CD14-positive monocyte (primary cell): Measurements from ENCODE around the gene OR8S1. TPM values are rescaled to one million over a fixed set of nuclear protein-coding genes. Genes with fewer than 3 reads are reported as not detected.

ENCODE experiments used
- DNase-seq, 3 donors: peaks; one replicate each; pipeline ENCODE4 v3.0.0-alpha.2; 2011 to 2022
- H2AFZ ChIP-seq: 2 replicates; pipeline ENCODE4 v1.6.0; 2012; ENCODE audit warnings: mild to moderate bottlenecking, low read depth, low read length, inconsistent platforms; ENCODE audit not compliant: insufficient read depth, poor library complexity, severe bottlenecking
- H3K27ac ChIP-seq, 2 donors: 1 replicate in 1 of 2; 2 replicates in 1 of 2; pipeline ENCODE4 v1.5.1; 2012 to 2013; ENCODE audit warnings: low read length in 2 of 2, control low read depth in 1 of 2, inconsistent platforms in 1 of 2, low read depth in 1 of 2, mild to moderate bottlenecking in 1 of 2
- H3K27me3 ChIP-seq, 2 donors: one replicate each; pipeline versions ENCODE4 v1.6.0 to v1.6.1; 2011 to 2013; ENCODE audit warnings: low read length in 2 of 2; ENCODE audit not compliant: control insufficient read depth in 2 of 2, insufficient read depth in 2 of 2
- H3K36me3 ChIP-seq, 2 donors: replicated peaks in 1 of 2; 1 replicate in 1 of 2; 2 replicates in 1 of 2; pipeline versions ENCODE4 v1.5.1 to v1.6.1; 2012 to 2013; ENCODE audit warnings: low read length in 2 of 2, control low read depth in 1 of 2, inconsistent platforms in 1 of 2, mild to moderate bottlenecking in 1 of 2; ENCODE audit not compliant: insufficient read depth in 2 of 2, control insufficient read depth in 1 of 2
- H3K4me1 ChIP-seq, 2 donors: 1 replicate in 1 of 2; 2 replicates in 1 of 2; pipeline versions ENCODE4 v1.5.1 to v1.6.1; 2012 to 2013; ENCODE audit warnings: low read length in 2 of 2, control low read depth in 1 of 2, inconsistent platforms in 1 of 2, mild to moderate bottlenecking in 1 of 2, moderate library complexity in 1 of 2; ENCODE audit not compliant: insufficient read depth in 2 of 2, control insufficient read depth in 1 of 2
- H3K4me2 ChIP-seq: replicated peaks from 2 replicates; pipeline ENCODE3; 2012; ENCODE audit warnings: low read length, moderate library complexity, mild to moderate bottlenecking; ENCODE audit not compliant: poor library complexity, severe bottlenecking; ENCODE audit errors: extremely low read depth
- H3K4me3 ChIP-seq, 3 experiments: fragments of 200-600 bp in 1 of 3; sonication (generic) in 1 of 3; replicated peaks in 1 of 3; 1 replicate in 2 of 3; 2 replicates in 1 of 3; pipeline ENCODE4 v1.5.1; 2011 to 2013; ENCODE audit warnings: low read length in 3 of 3, mild to moderate bottlenecking in 3 of 3, control low read depth in 2 of 3, low read depth in 2 of 3, inconsistent platforms in 1 of 3, moderate library complexity in 1 of 3
- H3K79me2 ChIP-seq: 2 replicates; pipeline ENCODE4 v1.6.0; 2012; ENCODE audit warnings: mild to moderate bottlenecking, control low read depth, inconsistent platforms, low read length, moderate library complexity; ENCODE audit not compliant: insufficient read depth
- H3K9ac ChIP-seq: 2 replicates; pipeline ENCODE4 v1.6.0; 2017; ENCODE audit warnings: low read length, mild to moderate bottlenecking; ENCODE audit not compliant: insufficient read depth, poor library complexity, severe bottlenecking
- H3K9me3 ChIP-seq, 2 donors: replicated peaks in 1 of 2; 1 replicate in 1 of 2; 2 replicates in 1 of 2; pipeline versions ENCODE4 v1.5.1 to v1.6.1; 2012 to 2013; ENCODE audit warnings: low read length in 2 of 2, control low read depth in 1 of 2; ENCODE audit not compliant: control insufficient read depth in 1 of 2, insufficient read depth in 1 of 2
- H4K20me1 ChIP-seq: 2 replicates; pipeline ENCODE4 v1.6.0; 2012; ENCODE audit warnings: mild to moderate bottlenecking, low read length, control low read depth, moderate library complexity; ENCODE audit not compliant: insufficient read depth
- H3K27ac Mint-ChIP-seq, 7 donors: one replicate each; pipeline ENCODE4 v1.8.0; 2020; ENCODE audit warnings: mild to moderate bottlenecking in 7 of 7, mixed read lengths in 7 of 7, moderate library complexity in 6 of 7, inconsistent platforms in 2 of 7
- H3K27me3 Mint-ChIP-seq, 3 donors: one replicate each; pipeline ENCODE4 v1.8.0; 2021 to 2022; ENCODE audit warnings: low read depth in 3 of 3, mild to moderate bottlenecking in 3 of 3, mixed read lengths in 3 of 3, moderate library complexity in 3 of 3, inconsistent platforms in 1 of 3
- H3K36me3 Mint-ChIP-seq, 2 donors: one replicate each; pipeline ENCODE4 v1.8.0; 2020; ENCODE audit warnings: mixed read lengths in 2 of 2, inconsistent platforms in 1 of 2, mild to moderate bottlenecking in 1 of 2
- H3K4me1 Mint-ChIP-seq: one replicate; pipeline ENCODE4 v1.8.0; 2020; ENCODE audit warnings: mild to moderate bottlenecking, mixed read lengths
- H3K4me3 Mint-ChIP-seq, 2 donors: one replicate each; pipeline ENCODE4 v1.8.0; 2020; ENCODE audit warnings: mild to moderate bottlenecking in 2 of 2, mixed read lengths in 2 of 2, moderate library complexity in 1 of 2
- H3K9me3 Mint-ChIP-seq, 7 donors: one replicate each; pipeline ENCODE4 v1.8.0; 2020 to 2022; ENCODE audit warnings: mixed read lengths in 7 of 7, mild to moderate bottlenecking in 6 of 7, moderate library complexity in 6 of 7, inconsistent platforms in 2 of 7
- WGBS: methylation state at CpG from one replicate; pipeline ENCODE4 v1.1.5; 2013; ENCODE audit warnings: missing lambda C conversion rate; ENCODE audit not compliant: insufficient coverage; 5-methylcytosine and 5-hydroxymethylcytosine counted together
- intact Hi-C, 2 donors: fragments of 100-400 bp; cut with micrococcal nuclease; formaldehyde crosslinking; loops; one replicate each; pipeline versions ENCODE4 v1.15.0 to v1.15.1; 2023
- polyA plus RNA-seq, 3 donors: library from polyadenylated mRNA; depleted of rRNA in 1 of 3; unstranded in 2 of 3; stranded (reverse) in 1 of 3; fragments of 300-500 nt in 2 of 3; fragments of >200 nt in 1 of 3; fragmentation: Illumina TruSeq in 2 of 3; gene quantifications; 1 replicate in 2 of 3; 2 replicates in 1 of 3; pipeline ENCODE4 v1.2.3, GENCODE V29; 2012 to 2021
- TF ChIP-seq, protein P1 (sequence below): fragments of 200-600 bp; IDR thresholded peaks from one replicate; pipeline ENCODE4 v1.8.0; 2022; ENCODE audit warnings: antibody characterized with exemption, mild to moderate bottlenecking

The OR8S1 gene
- polyA plus RNA-seq, 3 donors, result not detected

- H3K36me3 Mint-ChIP-seq, result no peaks in the 10 kb centered on the region
- H3K9me3 ChIP-seq, result no peaks in the 10 kb centered on the region
- H4K20me1 ChIP-seq, result no peaks in the 10 kb centered on the region
- TF ChIP-seq, protein P1, sequence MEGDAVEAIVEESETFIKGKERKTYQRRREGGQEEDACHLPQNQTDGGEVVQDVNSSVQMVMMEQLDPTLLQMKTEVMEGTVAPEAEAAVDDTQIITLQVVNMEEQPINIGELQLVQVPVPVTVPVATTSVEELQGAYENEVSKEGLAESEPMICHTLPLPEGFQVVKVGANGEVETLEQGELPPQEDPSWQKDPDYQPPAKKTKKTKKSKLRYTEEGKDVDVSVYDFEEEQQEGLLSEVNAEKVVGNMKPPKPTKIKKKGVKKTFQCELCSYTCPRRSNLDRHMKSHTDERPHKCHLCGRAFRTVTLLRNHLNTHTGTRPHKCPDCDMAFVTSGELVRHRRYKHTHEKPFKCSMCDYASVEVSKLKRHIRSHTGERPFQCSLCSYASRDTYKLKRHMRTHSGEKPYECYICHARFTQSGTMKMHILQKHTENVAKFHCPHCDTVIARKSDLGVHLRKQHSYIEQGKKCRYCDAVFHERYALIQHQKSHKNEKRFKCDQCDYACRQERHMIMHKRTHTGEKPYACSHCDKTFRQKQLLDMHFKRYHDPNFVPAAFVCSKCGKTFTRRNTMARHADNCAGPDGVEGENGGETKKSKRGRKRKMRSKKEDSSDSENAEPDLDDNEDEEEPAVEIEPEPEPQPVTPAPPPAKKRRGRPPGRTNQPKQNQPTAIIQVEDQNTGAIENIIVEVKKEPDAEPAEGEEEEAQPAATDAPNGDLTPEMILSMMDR, result no peak
- no peaks in the 10 kb centered on the region for H3K27me3 ChIP-seq
- H3K4me3 Mint-ChIP-seq, result no peak overlapping the region
- H3K27me3 Mint-ChIP-seq, result peaks cover 2 to 10% (median 8%) of the 10 kb centered on the region in 3 donors
- H3K4me1 ChIP-seq, result no peaks in the 10 kb centered on the region
- H3K27ac Mint-ChIP-seq, result no peak overlapping the region
- no peaks in the 10 kb centered on the region for H3K36me3 ChIP-seq
- peaks cover 0 to 3% (median 2%) of the 10 kb centered on the region in 7 donors for H3K9me3 Mint-ChIP-seq
- H3K79me2 ChIP-seq, result no peaks in the 10 kb centered on the region
- H3K4me1 Mint-ChIP-seq, result no peaks in the 10 kb centered on the region
- H2AFZ ChIP-seq, result no peak overlapping the region
- no peak overlapping the region for H3K27ac ChIP-seq
- 96% methylated on average over 30 of the region's 44 CpGs for WGBS
- no peak for DNase-seq
- H3K9ac ChIP-seq, result no peak overlapping the region
- no peak overlapping the region for H3K4me3 ChIP-seq
- H3K4me2 ChIP-seq, result no peak overlapping the region
- intact Hi-C loops, result no loop called here
Measured at GRCh38 chr12:48527891-48528670, 2.6 kb downstream of the OR8S1 start.

DNA sequence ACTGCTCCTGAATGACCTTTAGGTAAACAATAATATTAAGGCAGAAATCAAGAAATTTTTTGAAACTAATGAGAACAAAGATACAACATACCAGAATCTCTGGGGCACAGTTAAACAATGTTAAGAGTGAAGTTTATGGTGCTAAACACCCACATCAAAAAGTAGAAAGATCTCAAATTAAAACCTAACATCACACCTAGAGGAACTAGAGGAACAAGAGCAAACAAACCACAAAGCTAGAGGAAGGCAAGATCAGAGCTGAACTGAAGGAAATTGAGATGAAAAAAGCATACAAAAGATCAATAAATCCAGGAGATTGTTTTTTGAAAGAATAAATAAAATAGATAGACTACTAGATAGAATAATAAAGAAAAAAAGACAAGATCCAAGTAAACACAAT lies 7.2 kb downstream of the OR8S1 start:
- Mint-ChIP-seq H3K27ac (no peak overlapping the region), H3K36me3 (no peaks in the 10 kb centered on the region), H3K4me1 (no peaks in the 10 kb centered on the region), H3K27me3 (peaks cover 0 to 10% (median 3%) of the 10 kb centered on the region in 3 donors), H3K9me3 (peaks cover 0 to 3% (median 2%) of the 10 kb centered on the region in 7 donors), H3K4me3 (no peak overlapping the region)
- TF ChIP-seq, protein P1, result no peak
- DNase-seq, result no peak
- Histone ChIP-seq H3K27ac (no peak overlapping the region), H3K79me2 (no peaks in the 10 kb centered on the region), H3K9me3 (no peaks in the 10 kb centered on the region), H3K9ac (no peak overlapping the region), H3K4me3 (no peak overlapping the region), H4K20me1 (no peaks in the 10 kb centered on the region), H2AFZ (no peak overlapping the region), H3K4me1 (no peaks in the 10 kb centered on the region), H3K4me2 (no peak overlapping the region), H3K27me3 (no peaks in the 10 kb centered on the region), H3K36me3 (no peaks in the 10 kb centered on the region)
- intact Hi-C loops, result no loop called here
